K562 (cell line): ENCODE data around the gene CDC5L. TPM values are rescaled to one million over a fixed set of nuclear protein-coding genes. Genes with fewer than 3 reads are reported as not detected.

Experiments used
- ATAC-seq: fragments of 200-7000 bp; cut with Tn5 transposase; 3 replicates; pipeline ENCODE4 v1.9.1; 2020; ENCODE audit warnings: moderate library complexity
- BruUV-seq: library from RNA; stranded (reverse); fragments of 400-500 nt; replicated peaks from 2 replicates; lab custom pipeline; 2021; lab: Mats Ljungman, UMichigan
- CTCF ChIA-PET: fragments of 300-600 bp; formaldehyde crosslinking; extraction: SDS; loops from one replicate; lab custom pipeline; 2021; ENCODE audit warnings: low intra/inter-chr PET ratio; lab: Yijun Ruan, JAX
- POLR2A ChIA-PET: fragments of 300-600, 350-650 bp; sonication (Branson Sonifier 250); formaldehyde crosslinking; extraction: SDS; loops from one replicate; lab custom pipeline; 2021; ENCODE audit warnings: antibody characterized with exemption, inconsistent platforms; lab: Yijun Ruan, JAX
- DNase-seq, 4 experiments: peaks; one replicate each; pipeline versions ENCODE4 v3.0.0 to v3.0.0-alpha.2; 2011 to 2018; ENCODE audit warnings: low spot score in 3 of 4, mixed read lengths in 3 of 4; ENCODE audit errors: extremely low read depth in 1 of 4
- FAIRE-seq: peaks from 2 replicates; lab custom pipeline; 2011; peaks lifted over from hg19 to GRCh38; lab: Jason Lieb, UNC
- H2AFZ ChIP-seq: 2 replicates; pipeline ENCODE4 v1.6.0; 2011; ENCODE audit warnings: low read depth, low read length, control low read depth, inconsistent platforms
- H3K27ac ChIP-seq: fragments of 200-600 bp; 3 replicates; pipeline ENCODE4 v1.8.0; 2011; ENCODE audit warnings: low read depth, mild to moderate bottlenecking, control low read depth, inconsistent platforms, low read length, moderate library complexity, mixed read lengths; ENCODE audit errors: extremely low read depth
- H3K27me3 ChIP-seq, 2 experiments: fragments of 300-600 bp in 1 of 2; 2 replicates in 1 of 2; 3 replicates in 1 of 2; pipeline versions ENCODE4 v1.6.0 to v1.8.0; 2011; ENCODE audit warnings: inconsistent platforms in 2 of 2, low read length in 2 of 2, mild to moderate bottlenecking in 1 of 2, mixed read lengths in 1 of 2, moderate library complexity in 1 of 2; ENCODE audit not compliant: control insufficient read depth in 2 of 2, insufficient read depth in 2 of 2
- H3K36me3 ChIP-seq: fragments of 300-600 bp; 3 replicates; pipeline ENCODE4 v1.8.0; 2011; ENCODE audit warnings: mild to moderate bottlenecking, low read length, inconsistent platforms; ENCODE audit not compliant: control insufficient read depth, insufficient read depth
- H3K4me1 ChIP-seq, 2 experiments: fragments of 200-600 bp in 1 of 2; replicated peaks in 1 of 2; 2 replicates in 1 of 2; 3 replicates in 1 of 2; pipeline versions ENCODE4 v1.5.1 to v1.8.0; 2011; ENCODE audit warnings: inconsistent platforms in 2 of 2, low read length in 2 of 2, mild to moderate bottlenecking in 1 of 2, mixed read lengths in 1 of 2, moderate library complexity in 1 of 2; ENCODE audit not compliant: control insufficient read depth in 2 of 2, insufficient read depth in 2 of 2
- H3K4me2 ChIP-seq: 2 replicates; pipeline ENCODE4 v1.6.1; 2011; ENCODE audit warnings: low read length, control low read depth, inconsistent platforms, mixed read lengths; ENCODE audit not compliant: insufficient read depth
- H3K4me3 ChIP-seq: fragments of 200-600 bp; sonication (generic), shearing (Covaris generic); 2 replicates; pipeline ENCODE4 v1.5.1; 2016; ENCODE audit warnings: control low read depth, inconsistent platforms
- H3K79me2 ChIP-seq: fragments of 200-600 bp; 3 replicates; pipeline ENCODE4 v1.8.0; 2011; ENCODE audit warnings: low read length, inconsistent platforms; ENCODE audit not compliant: control insufficient read depth, insufficient read depth
- H3K9ac ChIP-seq, 2 experiments: 2 replicates each; pipeline versions ENCODE4 v1.6.0 to v1.6.1; 2011; ENCODE audit warnings: low read depth in 2 of 2, low read length in 2 of 2, control low read depth in 1 of 2, inconsistent platforms in 1 of 2, mild to moderate bottlenecking in 1 of 2, mixed read lengths in 1 of 2; ENCODE audit not compliant: insufficient read depth in 1 of 2
- H3K9me1 ChIP-seq: one replicate; pipeline ENCODE4 v1.6.0; 2011; ENCODE audit warnings: inconsistent platforms, mild to moderate bottlenecking, low read length, moderate library complexity; ENCODE audit not compliant: control insufficient read depth, insufficient read depth
- H3K9me3 ChIP-seq: replicated peaks from 2 replicates; pipeline ENCODE4 v1.5.1; 2011; ENCODE audit warnings: low read depth, low read length, inconsistent platforms; ENCODE audit not compliant: control insufficient read depth, insufficient read depth
- H4K20me1 ChIP-seq: replicated peaks from 2 replicates; pipeline ENCODE4 v1.6.1; 2011; ENCODE audit warnings: low read length, inconsistent platforms, mixed read lengths; ENCODE audit not compliant: control insufficient read depth, insufficient read depth
- BACH1 ChIP-seq: fragments of 200-800 bp; sonication (Bioruptor generic); IDR thresholded peaks from 2 replicates; pipeline ENCODE4 v1.6.1; 2016; ENCODE audit warnings: missing genetic modification characterization, missing compliant biosample characterization
- BRF1 ChIP-seq: IDR thresholded peaks from 3 replicates; pipeline ENCODE4 v1.6.1; 2011; ENCODE audit warnings: borderline replicate concordance, mild to moderate bottlenecking; ENCODE audit not compliant: insufficient read length; ENCODE audit errors: extremely low read depth
- CEBPB ChIP-seq: fragments of 450-650 bp; IDR thresholded peaks from 2 replicates; pipeline ENCODE4 v1.6.1; 2016; ENCODE audit warnings: missing genetic modification characterization, missing compliant biosample characterization
- FOSL1 ChIP-seq: fragments of 200-800 bp; sonication (Bioruptor generic); conservative IDR thresholded peaks from 2 replicates; pipeline ENCODE4 v1.6.1; 2016; ENCODE audit warnings: missing genetic modification characterization, missing compliant biosample characterization
- TRIM24 ChIP-seq, 2 experiments: fragments of 450-650 bp; IDR thresholded peaks; 2 replicates each; pipeline ENCODE4 v1.6.1; 2016
- ZNF24 ChIP-seq: fragments of 450-650 bp; IDR thresholded peaks from 2 replicates; pipeline ENCODE4 v1.6.1; 2016
- WGBS: fragments of 100-300 bp; shearing (Covaris generic); methylation state at CpG from one replicate; pipeline ENCODE4 v1.1.6; 2016; ENCODE audit warnings: low coverage, mixed read lengths; ENCODE audit not compliant: insufficient coverage; ENCODE audit errors: missing lambda C conversion rate; 5-methylcytosine and 5-hydroxymethylcytosine counted together
- in situ Hi-C: fragments of 300-500 bp; cut with MboI; formaldehyde crosslinking; loops from 4 replicates; pipeline ENCODE4 v1.15.0; 2018; ENCODE audit warnings: inconsistent platforms, mixed read lengths
- intact Hi-C: fragments of 100-400 bp; cut with micrococcal nuclease; formaldehyde crosslinking; loops from 2 replicates; pipeline ENCODE4 v1.14.2; 2022
- polyA plus RNA-seq, 8 experiments: library from polyadenylated mRNA; depleted of rRNA in 4 of 8; stranded (reverse) in 5 of 8; unstranded in 3 of 8; fragments of >200 nt; fragmentation: Nextera tagmentation in 2 of 8; fragmentation: Illumina TruSeq in 1 of 8; extraction: Ambion mirVana in 2 of 8; extraction: Trizol in 1 of 8; gene quantifications; 2 replicates each; pipeline versions ENCODE4 v1.2.1 to v1.2.3, GENCODE V29; 2011 to 2014; ENCODE audit warnings: inconsistent platforms in 1 of 8, missing spikeins in 1 of 8
- total RNA-seq, 7 experiments: library from RNA; depleted of rRNA in 6 of 7; stranded (reverse); fragments of >200 nt in 6 of 7; fragmentation: Illumina TruSeq in 2 of 7; extraction: Trizol in 2 of 7; gene quantifications; 2 replicates each; pipeline versions ENCODE4 v1.2.1 to v1.2.3, GENCODE V29; 2011 to 2021; ENCODE audit warnings: low replicate concordance in 1 of 7
- TF ChIP-seq, protein P1 (sequence below): sonication (generic); formaldehyde crosslinking; IDR thresholded peaks from 2 replicates; pipeline ENCODE4 v1.8.0; 2022; ENCODE audit warnings: missing genetic modification reagents, mild to moderate bottlenecking, borderline replicate concordance
- TF ChIP-seq, protein P2 (sequence below), 2 experiments: fragments of 450-650 bp in 1 of 2; sonication (generic) in 1 of 2; formaldehyde crosslinking in 1 of 2; IDR thresholded peaks in 1 of 2; conservative IDR thresholded peaks in 1 of 2; 2 replicates each; pipeline versions ENCODE4 v1.6.1 to v1.8.1; 2016 to 2023; ENCODE audit warnings: mild to moderate bottlenecking in 2 of 2, moderate library complexity in 2 of 2, inconsistent platforms in 1 of 2, missing genetic modification reagents in 1 of 2

Gene CDC5L
- total and polyA plus RNA-seq, 9 of the 15 experiments (the other 6 are each of a cell fraction or from before 2014, with no cell fraction given): 22.3 to 44.2 (median 30.8) TPM

DNA sequence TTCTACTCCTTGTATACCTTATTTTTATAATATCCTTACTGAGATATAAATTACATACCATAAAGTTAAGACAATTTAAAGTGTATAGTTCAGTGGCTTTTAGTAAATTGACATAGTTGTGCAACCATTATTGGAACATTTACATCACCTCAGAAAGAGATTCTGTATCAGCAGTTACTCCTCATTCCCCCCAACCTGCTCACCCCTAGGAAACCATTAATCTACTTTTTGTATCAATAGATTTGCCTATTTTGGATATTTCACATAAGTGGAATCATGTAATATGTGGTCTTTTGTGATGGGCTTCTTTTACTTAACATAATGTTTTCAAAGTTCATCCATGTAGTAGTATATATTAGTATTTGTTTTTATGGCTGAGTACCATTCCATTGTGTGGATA lies 51.3 kb downstream of the CDC5L start:
- no peak for ATAC-seq
- CTCF ChIA-PET: no interaction called here
- POLR2A ChIA-PET: interaction anchor here (0.5 to 0.6 kb wide), 2 partner anchors 30 to 301 kb away, joined by 3 read pairs; no protein-coding TSS in a partner anchor
- H4K20me1 ChIP-seq: no peaks in the 10 kb centered on the region
- peaks cover 14% of the 10 kb centered on the region for H3K79me2 ChIP-seq
- H3K27ac ChIP-seq: no peak overlapping the region
- no peak overlapping the region for H3K9ac ChIP-seq
- no TSS peak for BruUV-seq
- no peak for DNase-seq
- no peaks in the 10 kb centered on the region; a peak in 1 of 5 replicates for H3K4me1 ChIP-seq
- in situ Hi-C loops (no loop called here), intact Hi-C loops (no loop called here)
- no peak overlapping the region for H2AFZ ChIP-seq
- FAIRE-seq: no peak
- no peaks in the 10 kb centered on the region for H3K9me3 ChIP-seq
- TF ChIP-seq CEBPB (tag): peak; percentile 18; the same call in 1 of the 2 replicates
- no peak for TF ChIP-seq BACH1 (tag)
- H3K9me1 ChIP-seq: no peaks in the 10 kb centered on the region
- H3K4me2 ChIP-seq: no peak overlapping the region
- no peaks in the 10 kb centered on the region for H3K27me3 ChIP-seq
- no peak overlapping the region for H3K4me3 ChIP-seq
- H3K36me3 ChIP-seq: peaks cover 38% of the 10 kb centered on the region

DNA sequence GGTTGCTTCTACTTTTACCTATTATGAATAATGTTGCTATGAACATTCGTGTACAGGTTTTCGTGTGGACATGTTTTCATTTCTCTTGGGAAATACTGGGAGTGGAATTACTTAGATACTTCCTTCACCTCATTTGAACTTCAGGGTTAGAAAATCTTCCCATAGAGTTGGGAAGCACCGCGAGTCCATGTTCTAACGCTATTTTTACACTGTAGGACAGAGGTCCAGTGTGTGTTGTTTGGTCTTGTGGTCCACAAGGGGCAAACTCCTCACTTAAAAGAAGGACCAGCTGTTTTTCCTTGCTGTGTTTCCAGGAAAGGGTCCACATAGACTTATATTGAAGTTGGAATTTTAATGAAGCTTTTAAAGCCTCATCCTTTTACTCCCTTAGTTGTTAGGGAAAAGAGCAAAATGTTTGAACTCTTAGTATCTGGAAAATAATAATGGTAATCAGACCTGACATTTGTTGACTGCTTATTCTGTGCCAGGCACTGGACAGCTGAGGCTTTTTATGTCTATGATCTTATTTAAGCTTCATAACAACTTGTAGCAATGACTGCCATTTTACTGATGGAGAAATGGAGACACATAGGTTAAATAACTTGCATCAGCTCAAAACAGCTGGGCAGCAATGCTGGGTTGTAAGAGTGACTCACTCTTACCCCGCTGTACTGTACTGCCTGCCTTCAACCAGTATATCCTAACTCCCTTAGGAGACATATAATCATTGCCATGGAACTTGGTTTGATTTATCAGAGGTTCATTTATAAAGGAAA lies 52.0 kb downstream of the CDC5L start:
- H4K20me1 ChIP-seq: no peaks in the 10 kb centered on the region
- in situ Hi-C loops (no loop called here), intact Hi-C loops (no loop called here)
- H3K9me3 ChIP-seq: no peaks in the 10 kb centered on the region
- no peaks in the 10 kb centered on the region for H3K27me3 ChIP-seq
- no peak overlapping the region for H3K4me3 ChIP-seq
- DNase-seq (no peak), ATAC-seq (peak; percentile 77), FAIRE-seq (no peak)
- no peak overlapping the region for H3K27ac ChIP-seq
- ChIA-PET POLR2A (interaction anchor here (0.5 to 1.0 kb wide), 5 partner anchors 9 to 450 kb away, joined by 3 read pairs; no protein-coding TSS in a partner anchor), CTCF (no interaction called here)
- H3K36me3 ChIP-seq: peaks cover 33% of the 10 kb centered on the region
- H3K4me1 ChIP-seq: no peaks in the 10 kb centered on the region; a peak in 1 of 5 replicates
- WGBS: 70% methylated on average over 6 of the region's 6 CpGs
- peaks cover 15% of the 10 kb centered on the region for H3K79me2 ChIP-seq
- no peaks in the 10 kb centered on the region for H3K9me1 ChIP-seq
- H3K4me2 ChIP-seq: no peak overlapping the region
- BruUV-seq: no TSS peak
- H3K9ac ChIP-seq: no peak overlapping the region
- no peak overlapping the region for H2AFZ ChIP-seq
- TF ChIP-seq FOSL1 (tag) (peak; percentile 77), ZNF24 (no peak), BRF1 (no peak), TRIM24 (IDR thresholded peaks at IDR 0.05) (no peak)
- TF ChIP-seq, protein P1, sequence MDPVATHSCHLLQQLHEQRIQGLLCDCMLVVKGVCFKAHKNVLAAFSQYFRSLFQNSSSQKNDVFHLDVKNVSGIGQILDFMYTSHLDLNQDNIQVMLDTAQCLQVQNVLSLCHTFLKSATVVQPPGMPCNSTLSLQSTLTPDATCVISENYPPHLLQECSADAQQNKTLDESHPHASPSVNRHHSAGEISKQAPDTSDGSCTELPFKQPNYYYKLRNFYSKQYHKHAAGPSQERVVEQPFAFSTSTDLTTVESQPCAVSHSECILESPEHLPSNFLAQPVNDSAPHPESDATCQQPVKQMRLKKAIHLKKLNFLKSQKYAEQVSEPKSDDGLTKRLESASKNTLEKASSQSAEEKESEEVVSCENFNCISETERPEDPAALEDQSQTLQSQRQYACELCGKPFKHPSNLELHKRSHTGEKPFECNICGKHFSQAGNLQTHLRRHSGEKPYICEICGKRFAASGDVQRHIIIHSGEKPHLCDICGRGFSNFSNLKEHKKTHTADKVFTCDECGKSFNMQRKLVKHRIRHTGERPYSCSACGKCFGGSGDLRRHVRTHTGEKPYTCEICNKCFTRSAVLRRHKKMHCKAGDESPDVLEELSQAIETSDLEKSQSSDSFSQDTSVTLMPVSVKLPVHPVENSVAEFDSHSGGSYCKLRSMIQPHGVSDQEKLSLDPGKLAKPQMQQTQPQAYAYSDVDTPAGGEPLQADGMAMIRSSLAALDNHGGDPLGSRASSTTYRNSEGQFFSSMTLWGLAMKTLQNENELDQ (CRISPR knock-in tag): no peak
- TF ChIP-seq, protein P2, sequence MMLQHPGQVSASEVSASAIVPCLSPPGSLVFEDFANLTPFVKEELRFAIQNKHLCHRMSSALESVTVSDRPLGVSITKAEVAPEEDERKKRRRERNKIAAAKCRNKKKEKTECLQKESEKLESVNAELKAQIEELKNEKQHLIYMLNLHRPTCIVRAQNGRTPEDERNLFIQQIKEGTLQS (IDR thresholded peaks at IDR 0.05): peak; percentile 74
- TF ChIP-seq, protein P2 (CRISPR knock-in tag; conservative IDR thresholded peaks at IDR 0.05): no peak
